Measurements from ENCODE around the gene FAM174A. TPM values are rescaled to one million over a fixed set of nuclear protein-coding genes. Genes with fewer than 3 reads are reported as not detected.

FAM174A gene
- total and polyA plus RNA-seq, 2 donors (not counting 1 experiment from before 2014, with no cell fraction given), result 4.3 to 6.1 TPM

DNA sequence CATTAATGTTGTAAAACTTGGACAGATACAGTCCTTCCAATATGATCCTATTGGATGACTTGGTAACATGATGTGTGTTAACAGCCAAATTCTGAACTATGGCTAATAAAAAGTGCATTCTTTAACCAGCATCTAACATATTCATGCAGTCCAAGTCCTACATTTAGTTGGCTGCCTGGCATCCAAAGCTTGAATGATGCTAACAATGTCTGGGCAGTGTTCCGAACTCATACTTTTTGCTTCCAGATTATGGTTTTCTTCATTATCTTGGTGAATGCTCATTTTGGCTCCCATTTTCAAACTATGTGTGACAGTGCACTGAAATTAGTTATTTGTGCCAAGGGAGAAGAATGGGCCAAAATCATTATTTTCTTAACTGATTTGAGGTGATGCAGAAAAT is 2.8 kb downstream of the FAM174A start:
- no peaks in the 10 kb centered on the region for H4K20me1 ChIP-seq (ENCODE audit: control insufficient read depth, insufficient read depth, low read length, poor library complexity, severe bottlenecking)
- no peaks in the 10 kb centered on the region for H3K9me3 ChIP-seq (ENCODE audit: control extremely low read depth in 1 of 3, control insufficient read depth in 2 of 3, insufficient read depth in 1 of 3, low read length in 2 of 3)
- no peak for TF ChIP-seq EZH2 (IDR thresholded peaks at IDR 0.05; ENCODE audit: borderline replicate concordance, insufficient read depth, low read depth, low read length, poor library complexity, severe bottlenecking)
- TF ChIP-seq, protein P1, sequence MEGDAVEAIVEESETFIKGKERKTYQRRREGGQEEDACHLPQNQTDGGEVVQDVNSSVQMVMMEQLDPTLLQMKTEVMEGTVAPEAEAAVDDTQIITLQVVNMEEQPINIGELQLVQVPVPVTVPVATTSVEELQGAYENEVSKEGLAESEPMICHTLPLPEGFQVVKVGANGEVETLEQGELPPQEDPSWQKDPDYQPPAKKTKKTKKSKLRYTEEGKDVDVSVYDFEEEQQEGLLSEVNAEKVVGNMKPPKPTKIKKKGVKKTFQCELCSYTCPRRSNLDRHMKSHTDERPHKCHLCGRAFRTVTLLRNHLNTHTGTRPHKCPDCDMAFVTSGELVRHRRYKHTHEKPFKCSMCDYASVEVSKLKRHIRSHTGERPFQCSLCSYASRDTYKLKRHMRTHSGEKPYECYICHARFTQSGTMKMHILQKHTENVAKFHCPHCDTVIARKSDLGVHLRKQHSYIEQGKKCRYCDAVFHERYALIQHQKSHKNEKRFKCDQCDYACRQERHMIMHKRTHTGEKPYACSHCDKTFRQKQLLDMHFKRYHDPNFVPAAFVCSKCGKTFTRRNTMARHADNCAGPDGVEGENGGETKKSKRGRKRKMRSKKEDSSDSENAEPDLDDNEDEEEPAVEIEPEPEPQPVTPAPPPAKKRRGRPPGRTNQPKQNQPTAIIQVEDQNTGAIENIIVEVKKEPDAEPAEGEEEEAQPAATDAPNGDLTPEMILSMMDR (IDR thresholded peaks at IDR 0.05), result no peak
- no peak overlapping the region for H3K4me2 ChIP-seq (replicated peaks; ENCODE audit: low read depth, low read length, poor library complexity, severe bottlenecking)
- peaks cover 17 to 19% of the 10 kb centered on the region in 2 donors for H3K4me1 ChIP-seq (ENCODE audit: control insufficient read depth in 2 of 2, insufficient read depth in 2 of 2, low read length in 2 of 2)
- WGBS (ENCODE audit: insufficient coverage), result no CpG with 5 or more reads among the region's 1 CpG
- Mint-ChIP-seq H3K4me1 (peaks cover 19% of the 10 kb centered on the region), H3K27me3 (no peaks in the 10 kb centered on the region), H3K4me3 (no peak overlapping the region), H3K9me3 (ENCODE audit: insufficient read depth) (no peaks in the 10 kb centered on the region), H3K27ac (no peak overlapping the region)
- ATAC-seq (ENCODE audit: low read depth), result no peak
- peaks cover 13% of the 10 kb centered on the region for H3K79me2 ChIP-seq (ENCODE audit: control insufficient read depth, insufficient read depth, low read length)
- ChIA-PET POLR2A (no interaction called here), CTCF (no interaction called here)
- H3K9ac ChIP-seq (ENCODE audit: low read length), result no peak overlapping the region
- H3K27ac ChIP-seq (ENCODE audit: low read length in 2 of 2), result no peak overlapping the region
- H3K36me3 ChIP-seq (replicated peaks in 1 of 2; ENCODE audit: control extremely low read depth in 1 of 2, control insufficient read depth in 1 of 2, extremely low read depth in 1 of 2, insufficient read depth in 2 of 2, low read length in 1 of 2), result peaks cover 0 to 1% of the 10 kb centered on the region in 2 experiments
- H3K27me3 ChIP-seq (replicated peaks in 1 of 4; ENCODE audit: control extremely low read depth in 1 of 4, control insufficient read depth in 3 of 4, insufficient read depth in 4 of 4, low read length in 3 of 4), result no peaks in the 10 kb centered on the region
- H2AFZ ChIP-seq (ENCODE audit: insufficient read depth, low read depth, low read length, poor library complexity, severe bottlenecking), result no peak overlapping the region
- DNase-seq, result no peak
- intact Hi-C loops (cut with micrococcal nuclease), result loop anchor here (5.0 kb wide), 2 partner anchors 239 to 509 kb away; no protein-coding TSS in a partner anchor
- no peak overlapping the region for H3K4me3 ChIP-seq (ENCODE audit: control extremely low read depth in 1 of 5, extremely low read depth in 1 of 5, insufficient read depth in 1 of 5, low read depth in 2 of 5, low read length in 4 of 5)

DNA sequence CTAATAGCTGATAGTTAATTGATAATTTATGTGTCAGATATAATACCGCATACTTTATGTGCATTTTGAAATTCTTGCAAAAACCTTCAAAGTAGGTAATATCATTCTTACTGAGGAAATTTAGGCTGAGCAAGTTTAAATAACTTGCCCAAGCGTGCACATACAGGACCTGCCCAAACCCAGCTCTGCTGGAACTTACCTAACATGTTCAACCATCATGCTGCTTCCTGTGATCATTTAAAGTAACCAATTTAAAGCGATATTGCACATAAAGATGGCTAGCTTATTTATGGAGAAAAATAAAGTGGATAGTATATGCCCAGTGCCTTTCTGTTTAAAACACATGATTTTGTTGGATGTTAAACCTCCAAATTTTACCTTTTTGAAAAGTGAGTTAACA is 4.3 kb downstream of the FAM174A start:
- no peaks in the 10 kb centered on the region for H3K27me3 ChIP-seq (replicated peaks in 1 of 4; ENCODE audit: control extremely low read depth in 1 of 4, control insufficient read depth in 3 of 4, insufficient read depth in 4 of 4, low read length in 3 of 4)
- peaks cover 0 to 1% of the 10 kb centered on the region in 2 experiments for H3K36me3 ChIP-seq (replicated peaks in 1 of 2; ENCODE audit: control extremely low read depth in 1 of 2, control insufficient read depth in 1 of 2, extremely low read depth in 1 of 2, insufficient read depth in 2 of 2, low read length in 1 of 2)
- H3K4me1 Mint-ChIP-seq, result peaks cover 18% of the 10 kb centered on the region
- no peaks in the 10 kb centered on the region for H3K9me3 ChIP-seq (ENCODE audit: control extremely low read depth in 1 of 3, control insufficient read depth in 2 of 3, insufficient read depth in 1 of 3, low read length in 2 of 3)
- no peak for ATAC-seq (ENCODE audit: low read depth)
- no peak overlapping the region for H3K4me2 ChIP-seq (replicated peaks; ENCODE audit: low read depth, low read length, poor library complexity, severe bottlenecking)
- no peak overlapping the region for H3K27ac Mint-ChIP-seq
- H4K20me1 ChIP-seq (ENCODE audit: control insufficient read depth, insufficient read depth, low read length, poor library complexity, severe bottlenecking), result no peaks in the 10 kb centered on the region
- H3K79me2 ChIP-seq (ENCODE audit: control insufficient read depth, insufficient read depth, low read length), result peaks cover 13% of the 10 kb centered on the region
- no peak for TF ChIP-seq EZH2 (IDR thresholded peaks at IDR 0.05; ENCODE audit: borderline replicate concordance, insufficient read depth, low read depth, low read length, poor library complexity, severe bottlenecking)
- TF ChIP-seq, protein P1 (IDR thresholded peaks at IDR 0.05), result no peak
- intact Hi-C loops (cut with micrococcal nuclease), result loop anchor here (5.0 kb wide), 2 partner anchors 238 to 508 kb away; no protein-coding TSS in a partner anchor
- H3K4me3 ChIP-seq (ENCODE audit: control extremely low read depth in 1 of 5, extremely low read depth in 1 of 5, insufficient read depth in 1 of 5, low read depth in 2 of 5, low read length in 4 of 5), result no peak overlapping the region
- no peaks in the 10 kb centered on the region for H3K9me3 Mint-ChIP-seq (ENCODE audit: insufficient read depth)
- no peaks in the 10 kb centered on the region for H3K27me3 Mint-ChIP-seq
- no peak overlapping the region for H2AFZ ChIP-seq (ENCODE audit: insufficient read depth, low read depth, low read length, poor library complexity, severe bottlenecking)
- no CpG with 5 or more reads among the region's 3 CpGs for WGBS (ENCODE audit: insufficient coverage)
- ChIA-PET POLR2A (no interaction called here), CTCF (no interaction called here)
- no peak overlapping the region for H3K9ac ChIP-seq (ENCODE audit: low read length)
- no peak overlapping the region for H3K27ac ChIP-seq (ENCODE audit: low read length in 2 of 2)
- H3K4me1 ChIP-seq (ENCODE audit: control insufficient read depth in 2 of 2, insufficient read depth in 2 of 2, low read length in 2 of 2), result peaks cover 17 to 18% of the 10 kb centered on the region in 2 donors
- DNase-seq, result no peak
- no peak overlapping the region for H3K4me3 Mint-ChIP-seq

Data from B cell (primary cell).